ENCODE results near the gene SLC38A3.

The SLC38A3 gene

DNA sequence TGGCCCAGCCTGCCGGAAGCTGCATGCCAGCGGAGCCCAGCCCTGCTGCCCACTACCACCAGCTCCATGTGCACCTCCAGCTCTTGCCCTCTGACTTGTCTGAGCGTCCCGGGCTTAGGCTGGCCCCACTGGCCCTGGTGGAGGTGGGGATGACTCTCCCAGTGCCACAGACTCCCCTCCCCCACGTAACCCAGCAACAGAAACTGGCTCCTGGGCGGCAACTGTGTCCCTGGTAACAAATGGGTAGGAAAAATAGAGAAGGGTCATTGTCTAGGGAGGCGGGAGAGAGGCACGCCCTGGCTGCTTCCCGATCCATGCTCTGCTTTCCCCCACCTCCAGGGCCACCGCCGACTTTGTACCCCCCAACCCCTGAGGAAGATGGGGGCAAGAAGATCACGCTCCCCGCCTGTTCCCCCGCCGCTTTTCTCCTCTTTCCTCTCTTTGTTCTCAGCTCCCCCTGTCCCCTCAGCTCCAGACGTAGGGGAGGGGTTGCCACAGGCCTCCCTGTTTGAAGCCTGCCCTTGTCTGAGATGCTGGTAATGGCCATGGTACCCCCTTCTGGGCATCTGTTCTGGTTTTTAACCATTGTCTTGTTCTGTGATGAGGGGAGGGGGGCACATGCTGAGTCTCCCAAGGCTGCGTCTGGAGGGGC, 53.1 kb downstream of the SLC38A3 start:
- Histone ChIP-seq H3K4me1 (ENCODE audit: control insufficient read depth in 2 of 2, insufficient read depth in 1 of 2, low read depth in 1 of 2, low read length in 2 of 2) (peaks cover 36 to 40% of the 10 kb centered on the region in 2 donors), H3K4me2 (ENCODE audit: insufficient read depth, low read length, poor library complexity, severe bottlenecking) (no peak overlapping the region), H3K27me3 (ENCODE audit: control insufficient read depth in 3 of 3, insufficient read depth in 3 of 3, low read depth in 1 of 3, low read length in 3 of 3) (no peaks in the 10 kb centered on the region), H3K4me3 (ENCODE audit: low read length in 2 of 2) (no peak overlapping the region), H3K79me1 (ENCODE audit: low read depth, low read length) (peaks cover 14% of the 10 kb centered on the region), H3K36me3 (replicated peaks in 1 of 2; ENCODE audit: control insufficient read depth in 2 of 2, insufficient read depth in 2 of 2, low read length in 2 of 2) (peaks cover 47 to 60% of the 10 kb centered on the region in 2 donors), H2BK12ac (ENCODE audit: low read length) (no peak overlapping the region), H3K27ac (replicated peaks; ENCODE audit: low read length) (peak overlapping the region; percentile 38), H3K14ac (ENCODE audit: low read length) (no peak overlapping the region), H2AFZ (ENCODE audit: low read length) (no peak overlapping the region), H3K4ac (ENCODE audit: low read length) (no peak overlapping the region), H4K8ac (ENCODE audit: low read depth, low read length) (no peak overlapping the region), H2BK15ac (ENCODE audit: low read length) (no peak overlapping the region), H3K9me3 (replicated peaks in 1 of 2; ENCODE audit: control insufficient read depth in 2 of 2, insufficient read depth in 1 of 2, low read depth in 1 of 2, low read length in 2 of 2) (peaks cover 0 to 2% of the 10 kb centered on the region in 2 donors), H3K23ac (ENCODE audit: low read depth, low read length, poor library complexity) (no peak overlapping the region), H3K18ac (ENCODE audit: low read length) (no peak overlapping the region), H2BK120ac (ENCODE audit: low read depth, low read length) (no peak overlapping the region), H2AK5ac (ENCODE audit: low read depth, low read length) (peak overlapping the region; percentile 45), H3K9ac (ENCODE audit: low read depth, low read length, poor library complexity) (peak overlapping the region; percentile 38), H4K91ac (ENCODE audit: low read depth, low read length, poor library complexity) (no peak overlapping the region), H2BK5ac (ENCODE audit: low read length) (no peak overlapping the region)
- no peak for DNase-seq (ENCODE audit: low spot score)
- WGBS, 2 donors (ENCODE audit: extremely low coverage in 2 of 2, insufficient read length in 2 of 2, insufficient replicate concordance in 1 of 2): no CpG with 5 or more reads among the region's 17 CpGs

DNA sequence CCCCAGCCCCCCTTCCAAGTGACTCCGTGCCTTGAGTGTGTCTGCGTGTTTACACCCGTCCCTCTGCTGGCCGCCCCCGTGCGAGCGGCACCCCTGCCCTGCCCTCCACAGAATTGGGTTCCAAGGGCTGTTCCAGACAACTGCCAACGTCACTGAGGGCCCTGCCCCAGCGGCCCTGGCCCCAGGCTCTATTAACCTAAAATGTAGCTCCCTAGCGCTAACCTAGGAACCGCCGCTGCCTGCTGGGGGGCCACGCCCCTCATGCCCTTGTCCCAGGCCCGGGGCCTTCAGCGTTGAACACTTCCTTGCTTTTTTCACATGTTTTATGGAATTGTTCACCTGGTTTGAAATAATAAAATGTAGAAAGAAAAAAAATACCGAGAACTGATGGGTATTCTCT, 53.9 kb downstream of the SLC38A3 start:
- no peak overlapping the region for H3K14ac ChIP-seq (ENCODE audit: low read length)
- no peak overlapping the region for H3K4me3 ChIP-seq (ENCODE audit: low read length in 2 of 2)
- no peak overlapping the region for H4K8ac ChIP-seq (ENCODE audit: low read depth, low read length)
- H3K4me1 ChIP-seq (ENCODE audit: control insufficient read depth in 2 of 2, insufficient read depth in 1 of 2, low read depth in 1 of 2, low read length in 2 of 2): peaks cover 39 to 46% of the 10 kb centered on the region in 2 donors
- H3K36me3 ChIP-seq (replicated peaks in 1 of 2; ENCODE audit: control insufficient read depth in 2 of 2, insufficient read depth in 2 of 2, low read length in 2 of 2): peaks cover 41 to 53% of the 10 kb centered on the region in 2 donors
- no peak overlapping the region for H3K4me2 ChIP-seq (ENCODE audit: insufficient read depth, low read length, poor library complexity, severe bottlenecking)
- H4K91ac ChIP-seq (ENCODE audit: low read depth, low read length, poor library complexity): no peak overlapping the region
- no peak overlapping the region for H3K9ac ChIP-seq (ENCODE audit: low read depth, low read length, poor library complexity)
- no CpG with 5 or more reads among the region's 16 CpGs for WGBS, 2 donors (ENCODE audit: extremely low coverage in 2 of 2, insufficient read length in 2 of 2, insufficient replicate concordance in 1 of 2)
- no peak for DNase-seq (ENCODE audit: low spot score)
- peaks cover 10% of the 10 kb centered on the region for H3K79me1 ChIP-seq (ENCODE audit: low read depth, low read length)
- H2BK12ac ChIP-seq (ENCODE audit: low read length): peak overlapping the region; percentile 17
- no peak overlapping the region for H2BK120ac ChIP-seq (ENCODE audit: low read depth, low read length)
- H3K23ac ChIP-seq (ENCODE audit: low read depth, low read length, poor library complexity): no peak overlapping the region
- H2BK15ac ChIP-seq (ENCODE audit: low read length): peak overlapping the region; percentile 67
- H3K27ac ChIP-seq (replicated peaks; ENCODE audit: low read length): peak overlapping the region; percentile 73
- no peak overlapping the region for H2BK5ac ChIP-seq (ENCODE audit: low read length)
- peaks cover 0 to 2% of the 10 kb centered on the region in 2 donors for H3K9me3 ChIP-seq (replicated peaks in 1 of 2; ENCODE audit: control insufficient read depth in 2 of 2, insufficient read depth in 1 of 2, low read depth in 1 of 2, low read length in 2 of 2)
- H2AK5ac ChIP-seq (ENCODE audit: low read depth, low read length): peak overlapping the region; percentile 88
- H3K18ac ChIP-seq (ENCODE audit: low read length): peak overlapping the region; percentile 88
- H3K27me3 ChIP-seq (ENCODE audit: control insufficient read depth in 3 of 3, insufficient read depth in 3 of 3, low read depth in 1 of 3, low read length in 3 of 3): no peaks in the 10 kb centered on the region
- H3K4ac ChIP-seq (ENCODE audit: low read length): no peak overlapping the region
- no peak overlapping the region for H2AFZ ChIP-seq (ENCODE audit: low read length)

DNA sequence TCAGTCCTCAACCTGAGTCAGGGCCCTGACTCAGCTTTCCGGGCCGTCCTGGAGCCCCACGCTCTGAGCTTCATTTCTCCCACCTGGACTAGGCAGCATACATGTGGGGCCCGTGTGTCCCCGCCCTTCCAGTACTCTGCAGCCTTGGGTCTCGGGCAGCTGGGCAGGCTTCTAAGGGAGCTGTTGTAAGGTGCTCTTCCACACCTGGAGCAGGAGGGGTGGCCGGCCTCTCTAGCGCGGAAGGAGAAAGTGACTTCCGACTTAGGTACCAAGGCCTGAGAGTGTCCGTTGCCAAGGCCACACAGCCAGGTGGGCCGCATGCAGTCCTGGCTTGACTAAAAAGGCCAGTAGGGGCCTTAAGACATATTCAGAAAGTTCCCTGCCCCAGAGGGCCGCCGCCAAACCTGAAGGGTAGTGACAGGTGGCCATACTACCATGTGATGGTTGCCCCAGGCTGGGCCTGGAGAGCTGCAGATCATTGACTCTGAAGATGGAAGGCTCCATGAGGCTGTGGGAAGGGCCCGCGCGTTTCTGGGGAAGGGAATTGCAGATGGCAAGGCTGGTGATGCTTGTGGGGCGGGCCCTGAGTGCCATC, 54.5 kb downstream of the SLC38A3 start:
- Histone ChIP-seq H3K23ac (ENCODE audit: low read depth, low read length, poor library complexity) (peak overlapping the region; percentile 97), H3K27ac (replicated peaks; ENCODE audit: low read length) (peak overlapping the region; percentile 73), H2BK12ac (ENCODE audit: low read length) (peak overlapping the region; percentile 86), H3K4ac (ENCODE audit: low read length) (no peak overlapping the region), H3K27me3 (ENCODE audit: control insufficient read depth in 3 of 3, insufficient read depth in 3 of 3, low read depth in 1 of 3, low read length in 3 of 3) (no peaks in the 10 kb centered on the region), H2BK120ac (ENCODE audit: low read depth, low read length) (no peak overlapping the region), H3K9ac (ENCODE audit: low read depth, low read length, poor library complexity) (peak overlapping the region; percentile 67), H3K4me2 (ENCODE audit: insufficient read depth, low read length, poor library complexity, severe bottlenecking) (peak overlapping the region; percentile 31), H3K9me3 (replicated peaks in 1 of 2; ENCODE audit: control insufficient read depth in 2 of 2, insufficient read depth in 1 of 2, low read depth in 1 of 2, low read length in 2 of 2) (peaks cover 0 to 2% of the 10 kb centered on the region in 2 donors), H2AFZ (ENCODE audit: low read length) (peak overlapping the region; percentile 70), H3K79me1 (ENCODE audit: low read depth, low read length) (peaks cover 8% of the 10 kb centered on the region), H2BK15ac (ENCODE audit: low read length) (peak overlapping the region; percentile 67), H2AK5ac (ENCODE audit: low read depth, low read length) (peak overlapping the region; percentile 88), H2BK5ac (ENCODE audit: low read length) (peak overlapping the region; percentile 82), H3K14ac (ENCODE audit: low read length) (no peak overlapping the region), H4K91ac (ENCODE audit: low read depth, low read length, poor library complexity) (no peak overlapping the region), H3K4me1 (ENCODE audit: control insufficient read depth in 2 of 2, insufficient read depth in 1 of 2, low read depth in 1 of 2, low read length in 2 of 2) (peaks cover 42 to 51% of the 10 kb centered on the region in 2 donors), H3K4me3 (ENCODE audit: low read length in 2 of 2) (no peak overlapping the region), H4K8ac (ENCODE audit: low read depth, low read length) (no peak overlapping the region), H3K36me3 (replicated peaks in 1 of 2; ENCODE audit: control insufficient read depth in 2 of 2, insufficient read depth in 2 of 2, low read length in 2 of 2) (peaks cover 36 to 48% of the 10 kb centered on the region in 2 donors), H3K18ac (ENCODE audit: low read length) (peak overlapping the region; percentile 88)
- DNase-seq (ENCODE audit: low spot score): no peak
- WGBS, 2 donors (ENCODE audit: extremely low coverage in 2 of 2, insufficient read length in 2 of 2, insufficient replicate concordance in 1 of 2): no CpG with 5 or more reads among the region's 18 CpGs
